AG04449 (cell line): Measurements from ENCODE around the gene SLC22A3.

ENCODE experiments used
- CTCF ChIA-PET: fragments of 350-600 bp; formaldehyde crosslinking; extraction: SDS; loops from one replicate; lab custom pipeline; 2021; ENCODE audit warnings: antibody characterized with exemption; lab: Yijun Ruan, JAX
- POLR2A ChIA-PET: fragments of 400-600, 350-600 bp; formaldehyde crosslinking; extraction: SDS; loops from one replicate; lab custom pipeline; 2020; ENCODE audit warnings: antibody characterized with exemption, inconsistent platforms; lab: Yijun Ruan, JAX
- DNase-seq: peaks from one replicate; pipeline ENCODE4 v3.0.0-alpha.2; 2010; ENCODE audit warnings: low read depth, low spot score
- H3K4me3 ChIP-seq: 2 replicates; pipeline ENCODE4 v1.5.1; 2011; ENCODE audit warnings: low read depth, mild to moderate bottlenecking, control low read depth, low read length
- CTCF ChIP-seq: IDR thresholded peaks from one replicate; pipeline ENCODE4 v1.5.1; 2011; ENCODE audit warnings: mild to moderate bottlenecking, moderate library complexity, low read length, control low read depth, inconsistent platforms; ENCODE audit not compliant: insufficient read depth; ENCODE audit errors: missing control alignments

Gene SLC22A3

GRCh38 chr6:160455541-160456213, 107.5 kb downstream of the SLC22A3 start:
- peak; percentile 4 for DNase-seq
- peak; percentile 93 for TF ChIP-seq CTCF
- ChIA-PET CTCF (interaction anchor here (0.5 to 4.8 kb wide), 50 partner anchors 10 to 735 kb away, joined by 3 to 195 read pairs (median 4); partner anchors contain the start of gene MAS1), POLR2A (interaction anchor here (0.9 kb wide), 1 partner anchor 367 kb away, joined by 6 read pairs; no protein-coding TSS in a partner anchor)
- H3K4me3 ChIP-seq, result peak overlapping the region; percentile 33

GRCh38 chr6:160456214-160456546, 108.0 kb downstream of the SLC22A3 start:
- ChIA-PET CTCF (interaction anchor here (0.6 to 4.8 kb wide), 26 partner anchors 9 to 602 kb away, joined by 3 to 195 read pairs (median 6); no protein-coding TSS in a partner anchor), POLR2A (no interaction called here)
- no peak for TF ChIP-seq CTCF
- no peak for DNase-seq
- no peak overlapping the region for H3K4me3 ChIP-seq

GRCh38 chr6:160457823-160458222, 109.6 kb downstream of the SLC22A3 start:
- H3K4me3 ChIP-seq, result no peak overlapping the region
- no peak for TF ChIP-seq CTCF
- no peak for DNase-seq
- ChIA-PET POLR2A (no interaction called here), CTCF (interaction anchor here (1.1 to 4.8 kb wide), 5 partner anchors 316 to 594 kb away, joined by 3 to 195 read pairs (median 25); no protein-coding TSS in a partner anchor)

GRCh38 chr6:160461641-160462040, 113.5 kb downstream of the SLC22A3 start:
- no peak for TF ChIP-seq CTCF
- POLR2A ChIA-PET, result no interaction called here
- DNase-seq, result no peak
- CTCF ChIA-PET, result no interaction called here
- no peak overlapping the region for H3K4me3 ChIP-seq

GRCh38 chr6:160462116-160462515, 113.9 kb downstream of the SLC22A3 start:
- POLR2A ChIA-PET, result no interaction called here
- CTCF ChIA-PET, result interaction anchor here (1.0 kb wide), 1 partner anchor 373 kb away, joined by 4 read pairs; no protein-coding TSS in a partner anchor
- TF ChIP-seq CTCF, result no peak
- no peak overlapping the region for H3K4me3 ChIP-seq
- DNase-seq, result no peak

GRCh38 chr6:160462551-160463109, 114.5 kb downstream of the SLC22A3 start:
- no peak for TF ChIP-seq CTCF
- ChIA-PET CTCF (interaction anchor here (1.0 kb wide), 1 partner anchor 374 kb away, joined by 4 read pairs; no protein-coding TSS in a partner anchor), POLR2A (no interaction called here)
- peak; percentile 61 for DNase-seq
- no peak overlapping the region for H3K4me3 ChIP-seq
